GM12864 (cell line): ENCODE measurements around the gene SIX5.
A peak's percentile ranks its signal among the peaks of the same experiment; 100 is the strongest.

Experiments
- DNase-seq: peaks from one replicate; pipeline ENCODE4 v3.0.0-alpha.2; 2011; ENCODE audit warnings: low read depth
- H3K4me3 ChIP-seq: 2 replicates; pipeline ENCODE4 v1.5.1; 2011; ENCODE audit warnings: mild to moderate bottlenecking, low read depth, low read length, control low read depth
- CTCF ChIP-seq: IDR thresholded peaks from 2 replicates; pipeline ENCODE4 v1.5.1; 2011; ENCODE audit warnings: low read depth, mild to moderate bottlenecking, moderate library complexity, low read length, control low read depth, inconsistent platforms; ENCODE audit errors: missing control alignments

SIX5 gene

GRCh38 chr19:45780146-45780447 lies 11.0 kb upstream of the SIX5 start:
- no peak overlapping the region for H3K4me3 ChIP-seq
- TF ChIP-seq CTCF, result no peak
- no peak for DNase-seq

GRCh38 chr19:45779231-45780145 lies 10.4 kb upstream of the SIX5 start:
- H3K4me3 ChIP-seq, result peak overlapping the region; percentile 15
- DNase-seq, result no peak

GRCh38 chr19:45778010-45778661 lies 9.1 kb upstream of the SIX5 start:
- H3K4me3 ChIP-seq, result no peak overlapping the region
- no peak for DNase-seq
- TF ChIP-seq CTCF, result no peak

More at GRCh38 chr19:45779231-45780145, 10.4 kb upstream of the SIX5 start:
- TF ChIP-seq CTCF, result peak; percentile 81

GRCh38 chr19:45777395-45777961 lies 8.4 kb upstream of the SIX5 start:
- no peak overlapping the region for H3K4me3 ChIP-seq
- no peak for DNase-seq
- no peak for TF ChIP-seq CTCF

GRCh38 chr19:45774765-45775164 lies 5.7 kb upstream of the SIX5 start:
- H3K4me3 ChIP-seq, result no peak overlapping the region
- no peak for TF ChIP-seq CTCF
- DNase-seq, result no peak

- TF ChIP-seq CTCF, result no peak
- no peak for DNase-seq
- H3K4me3 ChIP-seq, result no peak overlapping the region
These were observed 4.3 kb upstream of the SIX5 start for GRCh38 chr19:45773384-45773783.
